Left ventricle myocardium superior (tissue), 1 donor: ENCODE measurements around the gene SPATA46. TPM values are rescaled to one million over a fixed set of nuclear protein-coding genes. Genes with fewer than 3 reads are reported as not detected.
"Not testable (repeated sequence)": the region's sequence is repeated elsewhere in the genome, so short reads cannot be mapped to it uniquely, and the experiment has no call there.

ENCODE experiments used
- ATAC-seq: fragments of 200-7000 bp; cut with Tn5 transposase; one replicate; pipeline ENCODE4 v1.9.1; 2020; ENCODE audit warnings: mild to moderate bottlenecking, moderate library complexity
- DNase-seq: peaks from one replicate; pipeline ENCODE4 v3.0.0-alpha.2; 2020
- intact Hi-C: fragments of 100-400 bp; cut with micrococcal nuclease; formaldehyde crosslinking; loops from one replicate; pipeline ENCODE4 v1.11.0; 2022
- long read RNA-seq: library from polyadenylated mRNA; unstranded; transcript quantifications from one replicate; pipeline ENCODE4 v2.0.0, GENCODE V29; 2021
- total RNA-seq: library from RNA; stranded (reverse); fragmentation: NEBNext Ultra II Directional; extraction: Animal tissue kit (Norgen Biotek cat#: 25700); gene quantifications from one replicate; pipeline ENCODE4 v1.2.1, GENCODE V29; 2021
- donor health status: DM: no; HTN: yes; CAD: no; lungs with severe emphysema.

The SPATA46 gene
- total RNA-seq, result not detected
- long read RNA-seq, result 0 reads

DNA sequence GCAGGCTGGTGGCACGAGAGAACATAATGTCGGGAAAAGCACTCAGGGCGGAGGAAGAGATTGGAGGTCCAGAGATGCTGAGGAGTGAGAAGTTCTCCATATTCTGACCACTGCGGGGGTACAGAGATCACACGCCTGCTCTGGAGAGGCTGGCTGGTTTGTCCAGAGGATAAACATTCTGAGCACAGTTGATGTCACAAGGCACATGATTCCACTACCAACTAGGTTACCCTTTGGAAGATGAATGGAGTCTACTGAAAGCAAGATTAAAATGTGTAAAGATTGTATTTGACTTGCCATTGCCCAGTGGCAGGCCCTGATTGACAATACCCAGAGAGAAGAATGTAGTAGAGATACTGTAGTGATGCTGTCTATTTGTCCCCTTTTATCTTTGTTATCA, at the start of gene SPATA46:
TSS of gene SPATA46 (minus strand) at position 164 of the 400 bp plus-strand sequence. CDS start at position 100, 64 bp downstream.
- intact Hi-C loops, result no loop called here
- DNase-seq (no peak), ATAC-seq (no peak)

DNA sequence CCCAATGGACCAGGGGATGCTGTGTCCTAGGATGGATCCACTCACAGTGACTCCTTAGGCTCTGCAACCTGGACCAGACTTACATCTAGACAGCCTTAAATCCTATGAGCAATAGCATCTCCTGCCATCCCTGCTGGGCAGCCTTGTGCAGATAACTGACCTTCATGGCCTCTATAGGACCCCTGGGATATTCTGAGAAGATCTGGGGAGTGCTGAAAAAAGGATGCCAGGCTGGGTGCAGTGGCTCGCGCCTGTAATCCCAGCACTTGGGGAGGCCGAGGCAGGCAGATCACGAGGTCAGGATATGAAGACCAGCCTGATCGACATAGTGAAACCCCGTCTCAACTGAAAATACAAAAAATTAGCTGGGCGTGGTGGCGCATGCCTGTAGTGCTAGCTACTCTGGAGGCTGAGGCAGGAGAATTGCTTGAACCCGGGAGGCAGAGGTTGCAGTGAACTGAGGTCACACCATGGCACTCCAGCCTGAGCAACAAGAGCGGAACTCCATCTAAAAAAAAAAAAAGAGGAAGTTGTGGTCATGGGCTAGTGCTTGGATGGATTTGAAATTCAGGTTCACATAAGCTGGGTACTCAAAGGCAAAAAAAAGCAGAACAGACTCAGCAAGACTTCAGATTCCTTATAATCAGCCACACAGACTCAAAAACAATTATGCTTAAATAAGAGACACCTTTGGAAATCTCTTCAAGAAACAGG, 46.2 kb upstream of the SPATA46 start:
- DNase-seq (no peak), ATAC-seq (peak; percentile 32)
- intact Hi-C loops, result no loop called here

DNA sequence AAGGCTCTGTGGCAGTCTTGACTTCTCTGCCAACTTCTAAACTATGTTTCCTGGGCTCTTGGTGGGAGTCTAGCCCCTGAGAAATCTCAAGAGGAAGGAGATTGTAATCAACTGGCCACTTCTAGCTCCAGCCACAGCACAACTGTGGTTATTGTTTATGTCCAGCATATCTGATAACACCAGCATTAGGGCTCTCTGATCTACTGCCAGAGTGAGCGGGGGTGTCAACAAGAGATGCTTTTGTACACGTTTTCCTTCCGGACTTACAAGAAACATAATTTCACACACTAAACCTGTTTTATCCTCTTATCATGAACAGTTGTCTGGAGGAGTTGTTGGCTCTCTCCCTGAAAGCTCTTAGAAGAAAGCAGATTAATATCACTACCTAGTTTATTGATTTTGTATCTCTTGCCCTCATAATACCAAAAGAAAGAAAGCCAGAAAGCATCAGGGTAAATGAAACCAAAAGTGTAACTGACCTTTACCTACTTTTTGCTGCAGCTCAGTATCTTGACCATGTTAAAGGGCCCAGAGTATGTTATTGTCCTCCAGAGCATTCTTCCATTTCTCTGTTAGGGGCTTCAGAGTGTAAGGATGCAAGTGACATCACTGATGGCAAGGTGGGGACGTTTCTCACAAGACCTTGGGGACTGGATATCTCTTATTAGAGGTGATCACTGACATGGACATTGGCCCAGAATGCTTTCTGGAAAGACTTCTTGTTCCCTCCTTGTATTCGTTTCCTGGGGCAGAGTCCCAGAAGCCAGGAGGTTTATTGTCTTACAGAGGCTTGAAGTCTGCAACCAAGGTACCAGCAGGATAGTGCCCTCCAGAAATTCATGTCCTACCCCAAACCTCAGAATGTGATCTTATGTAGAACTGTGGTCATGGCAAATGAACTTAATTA, 44.9 kb upstream of the SPATA46 start:
- DNase-seq (no peak), ATAC-seq (no peak)
- intact Hi-C loops, result no loop called here

DNA sequence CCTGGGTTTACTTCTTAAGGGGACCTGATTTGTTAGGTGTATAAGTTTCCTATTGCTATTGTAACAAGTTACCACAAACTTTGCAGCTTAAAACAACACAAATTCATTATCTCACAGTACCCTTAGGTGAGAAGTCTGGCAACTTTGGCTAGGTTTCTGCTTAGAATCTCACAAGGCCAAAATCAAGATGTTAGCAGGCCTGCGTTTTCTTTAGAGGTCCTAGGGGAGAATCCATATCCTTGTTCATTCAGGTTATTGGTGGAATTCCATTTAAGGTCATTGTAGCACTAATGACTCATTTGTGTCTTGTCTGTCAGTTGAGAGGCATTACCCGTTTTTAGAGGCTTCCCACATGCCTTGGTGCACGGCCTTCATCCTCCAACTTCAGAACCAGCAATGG, 43.5 kb upstream of the SPATA46 start:
- ATAC-seq (no peak), DNase-seq (no peak)
- intact Hi-C loops, result no loop called here

- intact Hi-C loops, ATAC-seq, DNase-seq: not testable (repeated sequence)
These were observed 42.8 kb upstream of the SPATA46 start for GRCh38 chr1:162419450-162419931.

DNA sequence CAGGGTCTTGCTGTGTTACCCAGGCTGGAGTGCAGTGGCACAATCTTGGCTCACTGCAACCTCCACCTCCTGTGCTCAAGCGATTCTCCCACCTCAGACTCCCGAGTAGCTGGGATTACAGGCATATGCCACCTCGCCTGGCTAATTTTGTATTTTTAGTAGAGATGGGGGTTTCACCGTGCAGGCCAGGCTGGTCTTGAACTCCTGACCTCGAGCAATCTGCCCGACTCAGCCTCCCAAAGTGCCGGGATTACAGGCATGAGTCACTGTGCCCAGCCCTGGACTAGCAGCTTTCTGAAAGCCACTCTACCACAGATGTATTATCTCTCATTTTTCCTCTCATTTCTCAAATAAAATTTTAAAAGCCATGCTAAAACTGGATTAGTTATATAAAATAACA, 41.9 kb upstream of the SPATA46 start:
- intact Hi-C loops, ATAC-seq, DNase-seq: not testable (repeated sequence)

- intact Hi-C loops, result no loop called here
- DNase-seq (no peak), ATAC-seq (no peak)
These were observed 41.0 kb upstream of the SPATA46 start for GRCh38 chr1:162417650-162418049.

DNA sequence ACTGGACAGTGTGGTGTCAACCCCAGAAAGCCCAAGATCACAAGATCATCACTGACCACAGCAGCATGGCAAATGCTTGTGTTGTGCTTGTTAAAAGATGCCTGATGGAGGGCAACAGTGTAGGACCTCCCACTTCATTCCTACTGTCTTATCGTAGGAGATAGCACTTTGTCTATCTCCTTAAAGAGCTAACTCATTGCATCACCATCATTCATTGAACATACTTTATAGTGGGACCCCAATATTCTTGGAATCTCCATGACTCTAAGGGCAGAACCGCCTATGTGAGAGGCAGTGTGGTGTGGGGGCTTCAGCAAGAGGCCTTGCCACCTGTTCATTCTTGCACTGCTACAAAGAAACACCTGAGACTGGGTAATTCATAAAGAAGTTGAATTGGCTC, 40.3 kb upstream of the SPATA46 start:
- intact Hi-C loops, result no loop called here
- no peak for DNase-seq
- no peak for ATAC-seq

DNA sequence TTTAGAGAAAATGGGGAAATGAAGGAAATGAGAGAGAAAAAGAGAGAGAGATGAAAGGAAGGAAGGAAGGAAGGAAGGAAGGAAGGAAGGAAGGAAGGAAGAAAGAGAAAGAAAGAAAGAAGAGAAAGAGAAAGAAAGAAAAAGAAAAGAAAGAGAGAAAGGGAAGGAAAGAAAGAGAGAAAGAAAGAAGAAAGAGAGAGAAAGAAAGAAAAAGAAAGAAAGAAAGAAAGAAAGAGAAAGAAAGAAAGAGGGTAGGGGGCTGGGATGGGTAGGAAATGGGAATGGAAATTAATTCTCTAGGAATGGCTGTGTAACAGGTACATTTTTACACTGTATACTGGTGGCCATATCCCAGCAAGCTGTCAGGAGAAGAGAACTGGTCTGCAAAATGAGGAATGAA, 39.6 kb upstream of the SPATA46 start:
- ATAC-seq (no peak), DNase-seq (no peak)
- intact Hi-C loops, result no loop called here

DNA sequence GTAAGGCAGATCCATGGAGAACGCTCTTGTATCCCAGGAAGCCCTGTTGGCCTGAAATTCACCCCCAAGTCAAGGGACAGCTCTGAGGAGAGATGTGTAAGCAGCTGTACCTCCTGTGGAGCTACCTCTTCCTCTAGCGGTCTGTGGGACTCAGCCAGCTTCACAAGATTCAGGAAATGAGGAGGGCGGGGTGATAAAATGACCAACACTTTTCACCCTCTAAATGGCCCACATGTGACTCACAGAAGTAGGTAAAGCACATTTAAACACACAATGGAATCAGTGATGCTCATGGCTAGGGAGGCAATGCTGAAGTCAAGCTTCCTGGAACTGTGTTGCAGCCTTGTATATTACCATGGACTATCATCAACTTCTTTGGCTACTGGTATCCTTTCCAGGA, 35.3 kb upstream of the SPATA46 start, which contains the start of gene SH2D1B:
TSS of gene SH2D1B (minus strand) at position 135 of the 400 bp plus-strand sequence. CDS start at position 15, 120 bp downstream.
- intact Hi-C loops, result no loop called here
- DNase-seq (no peak), ATAC-seq (no peak)

- intact Hi-C loops, result no loop called here
- DNase-seq (no peak), ATAC-seq (no peak)
These were observed 30.9 kb upstream of the SPATA46 start for GRCh38 chr1:162407539-162407938.

- DNase-seq (no peak), ATAC-seq (no peak)
- intact Hi-C loops, result no loop called here
These were observed 30.2 kb upstream of the SPATA46 start for GRCh38 chr1:162406811-162407210.

DNA sequence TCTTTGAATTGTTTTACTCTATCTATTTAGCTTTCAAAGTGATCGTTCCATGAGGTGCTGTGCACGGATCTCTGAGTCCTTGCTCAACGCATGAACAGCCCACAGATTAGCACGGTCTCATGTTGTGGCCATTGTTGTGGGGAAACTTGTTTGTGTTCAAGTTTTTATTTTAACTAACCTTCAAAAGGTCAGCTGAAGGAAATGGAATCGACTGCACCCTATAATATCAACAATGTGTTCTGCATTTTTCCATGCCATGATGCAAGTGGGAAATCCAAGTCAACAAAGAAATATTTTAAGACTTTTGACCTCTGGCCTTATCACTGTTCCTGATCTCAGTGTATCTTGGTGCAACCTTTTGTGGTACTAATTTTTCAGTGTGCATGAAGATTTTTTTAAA, 29.1 kb upstream of the SPATA46 start:
- ATAC-seq (no peak), DNase-seq (no peak)
- intact Hi-C loops, result no loop called here

DNA sequence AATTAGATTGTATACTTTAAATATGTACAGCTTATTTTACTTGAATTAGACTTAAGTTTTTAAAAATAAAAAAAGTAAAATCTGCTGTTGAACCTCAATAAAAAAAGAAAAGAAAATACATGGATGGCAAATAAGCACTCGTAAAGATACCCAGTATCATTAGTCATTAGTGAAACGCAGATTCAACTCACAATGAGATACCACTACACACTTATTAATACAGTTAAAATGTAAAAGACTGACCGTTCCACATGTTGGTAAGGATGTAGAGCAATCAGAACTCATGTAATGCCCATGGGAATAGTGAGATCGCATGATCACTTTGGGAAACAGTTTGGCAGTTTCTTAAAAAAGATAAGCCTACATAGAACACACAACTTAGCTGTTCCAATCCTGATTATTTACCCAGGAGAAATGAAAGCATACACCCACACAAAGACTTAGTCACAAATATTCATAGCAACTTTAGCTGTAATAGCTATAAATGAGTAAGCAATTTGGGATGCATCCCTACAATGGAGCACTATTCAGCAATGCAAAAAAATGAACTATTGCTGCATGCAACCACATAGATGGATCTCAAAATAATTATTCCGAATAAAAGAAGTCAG, 28.0 kb upstream of the SPATA46 start:
- ATAC-seq, result peak; percentile 43
- DNase-seq, result no peak
- intact Hi-C loops, result no loop called here

GRCh38 chr1:162400790-162401355, 24.2 kb upstream of the SPATA46 start:
- ATAC-seq, result no peak
- intact Hi-C loops, result no loop called here
- no peak for DNase-seq

DNA sequence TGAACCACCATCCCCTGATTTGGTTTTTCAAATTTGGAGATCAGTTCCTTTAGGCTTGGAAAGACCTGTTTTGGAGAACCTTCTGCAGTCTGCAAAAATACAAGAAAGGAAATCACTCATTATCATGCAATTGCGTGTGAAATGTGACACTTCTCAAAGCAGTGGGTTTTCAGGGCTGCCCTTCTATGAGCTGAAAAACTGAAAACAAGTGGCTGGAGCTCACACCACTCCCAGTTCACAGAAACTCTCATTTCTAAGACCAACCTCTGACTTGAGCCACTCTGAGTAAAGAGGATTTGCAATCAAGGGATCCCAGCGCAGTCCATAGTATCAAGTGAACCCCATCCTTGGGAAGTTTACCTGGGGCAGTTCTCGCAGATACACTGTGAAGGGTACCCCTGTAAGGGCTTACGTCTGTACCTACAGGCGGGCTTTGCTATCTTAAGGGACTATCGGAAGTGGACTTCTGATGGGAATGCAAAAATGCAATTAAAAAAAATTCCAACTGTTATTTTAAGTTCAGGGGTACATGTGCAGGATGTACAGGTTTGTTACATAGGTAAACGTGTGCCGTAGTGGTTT, 22.4 kb upstream of the SPATA46 start:
- intact Hi-C loops, result no loop called here

GRCh38 chr1:162397943-162398560, 21.4 kb upstream of the SPATA46 start:
- DNase-seq (no peak), ATAC-seq (no peak)
- intact Hi-C loops, result no loop called here

More for the DNA sequence above, 22.4 kb upstream of the SPATA46 start:
- ATAC-seq, result no peak
- DNase-seq, result no peak

GRCh38 chr1:162397039-162397448, 20.4 kb upstream of the SPATA46 start:
- ATAC-seq (no peak), DNase-seq (no peak)
- intact Hi-C loops, result no loop called here
